NOMO-1 (cell line): ENCODE results near the gene ACADSB.

Source experiments
- DNase-seq, 2 experiments: peaks; one replicate each; lab custom pipeline; 2025; ENCODE audit not compliant: unreplicated experiment in 2 of 2; lab: John Stamatoyannopoulos, UW

Gene ACADSB

DNA sequence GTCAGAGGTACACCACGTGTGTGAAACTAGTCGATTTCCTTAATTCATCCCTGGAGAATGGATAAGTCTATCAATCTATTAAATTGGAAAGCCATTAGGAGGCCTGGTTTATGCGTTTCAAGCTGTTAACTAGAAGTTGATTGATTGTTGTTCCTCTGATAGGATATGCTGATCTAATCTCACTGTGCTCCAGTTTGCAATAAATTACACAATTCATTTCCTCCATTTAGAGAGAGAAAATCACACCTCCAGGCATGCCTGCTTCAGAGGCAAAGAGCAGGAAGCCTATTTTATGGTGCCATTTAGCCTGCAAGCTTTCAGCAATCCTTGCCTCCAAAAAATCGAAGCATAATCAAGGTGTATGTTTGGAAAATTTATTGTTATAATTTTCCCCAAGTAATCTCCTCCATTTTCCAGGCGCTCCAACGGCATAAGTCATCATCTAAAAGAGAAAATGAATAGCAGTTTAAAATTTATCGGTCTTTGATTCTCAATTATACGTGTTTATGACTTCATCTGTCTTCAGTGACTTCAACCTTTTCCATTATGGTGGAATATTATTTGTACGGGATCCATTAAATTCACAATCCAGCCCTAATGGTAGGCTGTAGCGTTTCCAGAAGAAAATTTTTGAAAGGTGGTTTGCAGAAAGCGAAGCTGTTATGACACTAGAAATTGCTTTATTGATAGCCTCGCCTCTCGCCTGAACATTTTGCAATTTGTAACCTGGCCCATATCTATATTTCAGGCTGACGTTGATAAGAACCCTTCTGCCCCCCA is 84.0 kb downstream of the ACADSB start:
- no peak for DNase-seq

DNA sequence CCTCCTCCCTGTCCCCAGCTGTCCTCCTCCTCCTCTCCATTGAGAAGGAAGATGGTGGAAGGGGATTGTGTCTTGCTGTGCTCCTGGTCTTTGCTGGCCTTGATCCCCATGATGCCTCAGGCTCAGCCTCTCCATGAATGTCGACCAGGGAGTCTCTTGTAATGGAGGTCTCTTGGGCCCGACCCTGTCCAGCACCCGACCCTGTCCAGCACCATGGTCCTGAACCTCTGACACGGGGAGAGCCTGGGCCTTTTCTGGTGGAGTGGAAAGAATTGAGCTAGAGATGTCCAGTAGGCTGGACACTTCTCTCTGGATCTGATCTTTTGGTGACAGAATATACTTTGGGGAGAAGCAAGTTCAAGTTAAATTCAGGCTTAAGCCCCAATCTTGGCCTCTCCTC is 84.7 kb downstream of the ACADSB start:
- DNase-seq, result no peak

GRCh38 chr10:123096452-123096851 is 87.6 kb downstream of the ACADSB start:
- no peak for DNase-seq

- no peak for DNase-seq
Observed at GRCh38 chr10:123097039-123097438, 88.2 kb downstream of the ACADSB start.

- no peak for DNase-seq
Observed at GRCh38 chr10:123100030-123100762, 91.4 kb downstream of the ACADSB start.

DNA sequence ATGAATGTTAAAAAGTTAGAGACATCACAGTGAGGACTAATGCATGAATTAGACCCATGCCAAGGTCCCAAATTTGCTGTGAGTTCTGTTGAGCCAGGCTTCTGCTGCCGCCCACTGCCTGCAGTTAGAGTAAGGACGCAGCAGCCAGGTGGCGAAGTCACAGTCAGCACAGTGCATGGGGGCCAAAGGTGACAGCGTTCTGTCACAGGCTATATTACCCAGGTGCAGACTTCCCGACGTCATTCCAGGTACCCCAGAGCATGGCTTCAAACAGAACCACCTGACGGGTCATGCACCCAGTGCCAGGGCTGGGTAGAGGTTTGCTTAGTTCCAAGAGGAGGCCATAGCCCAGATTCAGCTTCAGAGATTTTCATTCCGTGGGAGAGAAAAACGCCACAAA is 93.1 kb downstream of the ACADSB start:
- DNase-seq, result no peak

DNA sequence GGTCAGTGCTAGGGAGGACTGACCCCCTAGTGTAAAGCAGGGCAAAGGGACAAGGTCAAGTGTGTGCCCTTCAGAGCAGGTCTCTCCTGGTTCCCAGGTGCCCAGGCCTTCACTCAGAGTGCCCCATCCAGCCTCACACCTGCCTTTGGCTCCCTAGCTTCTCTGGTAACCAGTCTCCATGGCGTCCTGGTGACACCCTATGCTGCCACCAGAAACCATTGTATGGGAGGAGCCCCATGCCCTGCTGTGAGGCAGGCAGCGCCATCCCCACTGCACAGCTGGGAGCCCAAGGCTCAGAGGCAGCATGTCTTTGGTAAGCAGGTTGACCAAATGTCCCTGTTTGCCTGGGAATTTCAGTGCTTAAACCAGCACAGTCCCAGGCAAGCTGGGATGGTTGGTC is 93.9 kb downstream of the ACADSB start:
- DNase-seq, result no peak

- no peak for DNase-seq
Observed at GRCh38 chr10:123103944-123104343, 95.1 kb downstream of the ACADSB start.
